GM10266 (cell line): ENCODE measurements around the gene ATG5.
A peak's percentile ranks its signal among the peaks of the same experiment; 100 is the strongest.

Experiments used
- DNase-seq: peaks from one replicate; pipeline ENCODE4 v3.0.0; 2012; ENCODE audit errors: extremely low spot score
- CTCF ChIP-seq: IDR thresholded peaks from 2 replicates; pipeline ENCODE4 v1.5.1; 2012; ENCODE audit warnings: mild to moderate bottlenecking, low read depth; ENCODE audit not compliant: control insufficient read depth, insufficient read depth; ENCODE audit errors: missing control alignments

The ATG5 gene

GRCh38 chr6:106145741-106146227, 179.8 kb downstream of the ATG5 start:
- no peak for TF ChIP-seq CTCF

GRCh38 chr6:106145144-106145543, 180.4 kb downstream of the ATG5 start:
- DNase-seq, result no peak
- no peak for TF ChIP-seq CTCF

More at GRCh38 chr6:106145741-106146227, 179.8 kb downstream of the ATG5 start:
- no peak for DNase-seq

- TF ChIP-seq CTCF, result no peak
- DNase-seq, result no peak
Measured at GRCh38 chr6:106143665-106144064, 181.9 kb downstream of the ATG5 start.

- TF ChIP-seq CTCF, result no peak
- no peak for DNase-seq
Measured at GRCh38 chr6:106142876-106143431, 182.6 kb downstream of the ATG5 start.

- DNase-seq, result peak; percentile 61
Measured at GRCh38 chr6:106141441-106142237, 183.9 kb downstream of the ATG5 start.

GRCh38 chr6:106138151-106138550, 187.4 kb downstream of the ATG5 start:
- no peak for TF ChIP-seq CTCF
- DNase-seq, result no peak

More at GRCh38 chr6:106141441-106142237, 183.9 kb downstream of the ATG5 start:
- no peak for TF ChIP-seq CTCF

GRCh38 chr6:106136845-106137244, 188.7 kb downstream of the ATG5 start:
- TF ChIP-seq CTCF, result no peak

More at GRCh38 chr6:106136845-106137244, 188.7 kb downstream of the ATG5 start:
- DNase-seq, result no peak
